Activated T-helper 2 cell treated with anti-CD3 and anti-CD28 coated beads, Interferon-gamma antibody, Interleukin-2, Interleukin-4, amounts not matched to agents 10 μg/mL and 5 μg/mL and 100 μg/mL, durations not matched to agents 14 hours and 24 hours and 36 hours (primary cell): ENCODE measurements around the gene ACOT9. TPM values are rescaled to one million over a fixed set of nuclear protein-coding genes. Genes with fewer than 3 reads are reported as not detected.
A peak's percentile ranks its signal among the peaks of the same experiment; 100 is the strongest.
"Not testable (repeated sequence)": the region's sequence is repeated elsewhere in the genome, so short reads cannot be mapped to it uniquely, and the experiment has no call there.

Source experiments
- DNase-seq: peaks from one replicate; pipeline ENCODE4 v3.0.0; 2021; ENCODE audit warnings: low spot score
- H3K27ac Mint-ChIP-seq: one replicate; pipeline ENCODE4 v1.8.0; 2021; ENCODE audit warnings: mixed read lengths
- H3K27me3 Mint-ChIP-seq: one replicate; pipeline ENCODE4 v1.8.0; 2021; ENCODE audit warnings: low read depth, mixed read lengths
- H3K36me3 Mint-ChIP-seq: one replicate; pipeline ENCODE4 v1.8.0; 2021; ENCODE audit warnings: low read depth, mixed read lengths
- H3K4me1 Mint-ChIP-seq: one replicate; pipeline ENCODE4 v1.8.0; 2021; ENCODE audit warnings: low read depth, mixed read lengths
- H3K4me3 Mint-ChIP-seq: one replicate; pipeline ENCODE4 v1.8.0; 2021; ENCODE audit warnings: low read depth, mild to moderate bottlenecking, moderate library complexity, mixed read lengths
- H3K9me3 Mint-ChIP-seq: one replicate; pipeline ENCODE4 v1.8.0; 2021; ENCODE audit warnings: mixed read lengths
- intact Hi-C: fragments of 100-400 bp; cut with micrococcal nuclease; formaldehyde crosslinking; loops from one replicate; pipeline ENCODE4 v1.15.1; 2023
- total RNA-seq: library from RNA; stranded (reverse); gene quantifications from 2 replicates; pipeline ENCODE4 v1.2.3, GENCODE V29; 2022

Gene ACOT9
- total RNA-seq, 1 donor from 2014 or later: 75.2 TPM

GRCh38 chrX:23666282-23666681, 76.8 kb downstream of the ACOT9 start:
- Mint-ChIP-seq H3K36me3 (peaks cover 6% of the 10 kb centered on the region), H3K27ac (peak overlapping the region; percentile 42), H3K4me1 (peaks cover 32% of the 10 kb centered on the region), H3K27me3 (no peaks in the 10 kb centered on the region), H3K9me3 (no peaks in the 10 kb centered on the region), H3K4me3 (peak overlapping the region; percentile 39)
- intact Hi-C loops: loop anchor here (2.0 to 10.0 kb wide), 4 partner anchors 77 to 479 kb away; partner anchors contain the start of genes ACOT9, APOO, CXorf58 and KLHL15
- DNase-seq: no peak

GRCh38 chrX:23664496-23664895, 78.6 kb downstream of the ACOT9 start:
- Mint-ChIP-seq H3K4me3 (no peak overlapping the region), H3K9me3 (no peaks in the 10 kb centered on the region), H3K27ac (no peak overlapping the region), H3K27me3 (no peaks in the 10 kb centered on the region), H3K36me3 (peaks cover 3% of the 10 kb centered on the region), H3K4me1 (peaks cover 34% of the 10 kb centered on the region)
- no peak for DNase-seq
- intact Hi-C loops: loop anchor here (10.0 kb wide), 3 partner anchors 240 to 480 kb away; partner anchors contain the start of genes APOO, CXorf58, KLHL15 and ZFX

- peaks cover 2% of the 10 kb centered on the region for H3K27me3 Mint-ChIP-seq
- H3K4me1 Mint-ChIP-seq: peaks cover 27% of the 10 kb centered on the region
- DNase-seq: no peak
- H3K27ac Mint-ChIP-seq: peak overlapping the region; percentile 92
- no peaks in the 10 kb centered on the region for H3K9me3 Mint-ChIP-seq
- no peak overlapping the region for H3K4me3 Mint-ChIP-seq
- peaks cover under 1% of the 10 kb centered on the region for H3K36me3 Mint-ChIP-seq
- intact Hi-C loops: loop anchor here (1.0 to 10.0 kb wide), 7 partner anchors 70 to 817 kb away; partner anchors contain the start of genes APOO, CXorf58, KLHL15 and ZFX
Measured at GRCh38 chrX:23662853-23663252, 80.2 kb downstream of the ACOT9 start.

- Mint-ChIP-seq H3K27me3 (peaks cover 2% of the 10 kb centered on the region), H3K27ac (peak overlapping the region; percentile 92), H3K4me3 (peak overlapping the region; percentile 30), H3K4me1 (peaks cover 26% of the 10 kb centered on the region), H3K36me3 (no peaks in the 10 kb centered on the region), H3K9me3 (no peaks in the 10 kb centered on the region)
- no peak for DNase-seq
- intact Hi-C loops: loop anchor here (1.0 to 10.0 kb wide), 7 partner anchors 71 to 818 kb away; partner anchors contain the start of genes APOO, CXorf58, KLHL15 and ZFX
Measured at GRCh38 chrX:23662187-23662586, 80.9 kb downstream of the ACOT9 start.

GRCh38 chrX:23661671-23662070, 81.4 kb downstream of the ACOT9 start:
- Mint-ChIP-seq H3K27ac (peak overlapping the region; percentile 92), H3K4me3 (no peak overlapping the region), H3K27me3 (peaks cover 2% of the 10 kb centered on the region), H3K36me3 (no peaks in the 10 kb centered on the region), H3K4me1 (peaks cover 24% of the 10 kb centered on the region), H3K9me3 (no peaks in the 10 kb centered on the region)
- DNase-seq: no peak
- intact Hi-C loops: loop anchor here (1.0 to 10.0 kb wide), 7 partner anchors 71 to 819 kb away; partner anchors contain the start of genes APOO, CXorf58, KLHL15 and ZFX

- Mint-ChIP-seq H3K9me3 (no peaks in the 10 kb centered on the region), H3K4me3 (no peak overlapping the region), H3K27me3 (peaks cover 2% of the 10 kb centered on the region), H3K27ac (no peak overlapping the region), H3K36me3 (no peaks in the 10 kb centered on the region), H3K4me1 (peaks cover 19% of the 10 kb centered on the region)
- no peak for DNase-seq
- intact Hi-C loops: loop anchor here (10.0 kb wide), 3 partner anchors 244 to 484 kb away; partner anchors contain the start of genes APOO, CXorf58, KLHL15 and ZFX
Measured at GRCh38 chrX:23660766-23661132, 82.3 kb downstream of the ACOT9 start.

- H3K27ac Mint-ChIP-seq, H3K36me3 Mint-ChIP-seq, H3K9me3 Mint-ChIP-seq, H3K4me3 Mint-ChIP-seq, DNase-seq, H3K27me3 Mint-ChIP-seq: not testable (repeated sequence)
- intact Hi-C loops: loop anchor here (10.0 kb wide), 3 partner anchors 245 to 485 kb away; partner anchors contain the start of genes APOO, CXorf58, KLHL15 and ZFX
- H3K4me1 Mint-ChIP-seq: peaks cover 18% of the 10 kb centered on the region
Measured at GRCh38 chrX:23660083-23660765, 82.9 kb downstream of the ACOT9 start.

GRCh38 chrX:23659339-23659738, 83.7 kb downstream of the ACOT9 start:
- Mint-ChIP-seq H3K9me3 (no peaks in the 10 kb centered on the region), H3K4me1 (peaks cover 18% of the 10 kb centered on the region), H3K27me3 (peaks cover 2% of the 10 kb centered on the region), H3K4me3 (no peak overlapping the region), H3K27ac (no peak overlapping the region), H3K36me3 (no peaks in the 10 kb centered on the region)
- intact Hi-C loops: no loop called here
- no peak for DNase-seq

GRCh38 chrX:23656684-23657083, 86.4 kb downstream of the ACOT9 start:
- peaks cover 2% of the 10 kb centered on the region for H3K27me3 Mint-ChIP-seq
- intact Hi-C loops: no loop called here

GRCh38 chrX:23656091-23656490, 87.0 kb downstream of the ACOT9 start:
- DNase-seq: no peak
- H3K27me3 Mint-ChIP-seq: peaks cover 2% of the 10 kb centered on the region
- no peak overlapping the region for H3K4me3 Mint-ChIP-seq
- intact Hi-C loops: no loop called here
- no peaks in the 10 kb centered on the region for H3K36me3 Mint-ChIP-seq
- H3K27ac Mint-ChIP-seq: no peak overlapping the region
- peaks cover 1% of the 10 kb centered on the region for H3K4me1 Mint-ChIP-seq
- no peaks in the 10 kb centered on the region for H3K9me3 Mint-ChIP-seq

More at GRCh38 chrX:23656684-23657083, 86.4 kb downstream of the ACOT9 start:
- Mint-ChIP-seq H3K9me3 (no peaks in the 10 kb centered on the region), H3K4me3 (no peak overlapping the region), H3K4me1 (peaks cover 7% of the 10 kb centered on the region), H3K36me3 (no peaks in the 10 kb centered on the region), H3K27ac (no peak overlapping the region)
- no peak for DNase-seq

Other genes with a start within 250 kb of the ACOT9 start
- gene PRDX4, start 75.8 kb downstream of the ACOT9 start, total RNA-seq: 59.0 and 68.0 TPM in 2 replicates
- gene SAT1, start 39.9 kb upstream of the ACOT9 start, total RNA-seq: 76.7 and 78.8 TPM in 2 replicates
- 21.9 and 22.4 TPM in 2 replicates for gene APOO, start 164.7 kb upstream of the ACOT9 start, total RNA-seq
- gene CXorf58, start 164.7 kb upstream of the ACOT9 start, total RNA-seq: 0.21 TPM in 1 of 2 replicates, not detected in the other